GM19328 (cell line): ENCODE measurements around the gene ADD2.
"Not testable (repeated sequence)": the region's sequence is repeated elsewhere in the genome, so short reads cannot be mapped to it uniquely, and the experiment has no call there.

Source experiments
- ATAC-seq: cut with Tn5 transposase; IDR thresholded peaks from one replicate; pipeline ENCODE4 v1.9.1; 2021; ENCODE audit warnings: mild to moderate bottlenecking, moderate library complexity; ENCODE audit not compliant: unreplicated experiment

Gene ADD2

DNA sequence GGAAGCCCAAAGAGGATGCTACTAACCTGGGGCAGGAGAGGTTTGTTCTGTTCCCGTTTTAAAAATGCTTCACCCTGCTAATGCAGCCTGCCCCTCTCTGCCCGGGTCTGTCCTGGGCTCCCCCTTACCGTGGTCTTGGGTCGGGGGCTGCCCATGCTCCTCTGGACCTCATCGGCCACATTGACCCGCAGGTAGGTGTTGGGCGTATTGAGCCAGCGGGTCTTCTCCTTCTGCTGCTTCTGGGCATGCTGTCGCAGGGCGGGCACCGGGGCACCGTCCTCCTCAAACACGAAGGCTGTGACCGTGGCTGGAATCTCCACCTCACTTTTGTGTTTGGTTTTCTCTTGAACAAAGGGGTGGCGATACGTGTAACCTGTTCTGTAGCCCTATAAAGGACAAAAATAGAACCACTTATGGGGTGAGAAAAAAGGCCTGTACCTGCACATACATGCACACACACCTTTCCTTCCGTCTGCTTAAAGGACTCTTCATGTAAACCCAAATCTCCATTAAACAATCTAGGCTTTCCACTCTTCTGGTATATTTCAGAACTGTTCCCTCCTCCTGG, 89.3 kb downstream of the ADD2 start:
- ATAC-seq, result no peak

GRCh38 chr2:70676301-70677035, 91.5 kb downstream of the ADD2 start:
- no peak for ATAC-seq

- no peak for ATAC-seq
These were observed 92.1 kb downstream of the ADD2 start for GRCh38 chr2:70675862-70676261.

DNA sequence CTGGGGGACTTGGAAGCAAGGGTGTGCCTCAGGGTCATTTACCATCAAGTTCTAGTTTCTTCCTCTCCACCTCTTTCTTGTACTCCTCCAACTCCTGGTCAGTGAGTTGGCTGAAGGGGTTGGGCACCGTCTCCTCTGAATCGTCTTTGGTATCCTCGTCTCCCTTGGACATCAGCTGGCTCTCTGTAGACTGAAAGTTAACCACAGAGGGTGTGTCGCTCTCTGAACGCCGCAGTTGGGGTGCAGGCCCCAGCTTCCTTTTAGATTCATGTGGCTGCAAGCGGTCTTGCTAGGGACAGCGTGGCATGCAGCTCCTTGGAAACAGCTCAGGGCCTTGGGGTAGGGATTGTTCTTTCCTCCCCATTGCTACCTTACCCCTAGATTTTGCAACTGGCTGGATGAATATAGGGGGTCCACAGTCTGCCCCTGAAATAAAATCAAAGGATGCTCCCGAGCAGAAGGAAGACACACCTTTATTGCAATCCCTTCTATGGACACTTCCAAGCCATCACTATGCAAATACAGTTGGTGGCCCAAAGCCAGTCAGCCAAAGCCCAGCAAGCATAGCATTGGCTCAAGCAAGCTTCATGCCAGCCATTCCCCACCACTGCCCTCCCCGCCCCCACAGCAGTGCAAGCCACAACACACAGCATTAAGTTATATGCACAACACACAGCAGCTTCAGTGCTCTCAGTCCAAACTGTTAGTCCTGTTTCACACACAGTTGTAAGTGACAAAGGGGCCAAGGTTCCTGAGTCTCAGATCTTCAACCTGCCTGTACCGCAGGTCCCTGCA, 93.2 kb downstream of the ADD2 start:
- ATAC-seq, result no peak

DNA sequence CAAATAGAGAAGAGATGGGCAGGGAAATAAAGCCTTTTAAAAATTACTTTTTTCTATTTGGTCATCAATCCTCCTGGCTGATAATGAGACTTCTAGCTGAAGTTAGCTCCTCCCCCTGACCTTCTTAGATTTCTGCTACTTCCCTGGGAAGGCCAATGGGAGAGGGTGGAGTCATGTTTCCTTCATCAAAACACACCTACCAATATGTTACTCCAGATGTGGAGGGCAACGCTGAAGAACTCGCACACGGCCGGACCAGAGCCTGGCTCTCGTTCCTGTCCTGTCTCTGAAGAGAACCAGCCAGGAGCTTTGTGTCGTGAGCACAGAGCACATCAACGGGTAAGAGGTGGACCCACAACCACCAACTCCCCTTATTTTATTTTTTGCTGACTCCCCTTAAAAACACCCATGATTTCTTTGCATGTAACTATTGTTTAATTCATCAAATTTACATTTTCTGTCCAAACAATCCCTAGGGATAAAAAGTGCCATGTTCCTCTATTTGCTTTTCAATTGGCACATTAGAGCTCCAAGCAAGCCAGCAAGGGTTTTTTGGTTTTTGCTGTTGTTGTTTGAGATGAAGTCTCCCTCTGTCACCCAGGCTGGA, 94.9 kb downstream of the ADD2 start:
- no peak for ATAC-seq

- no peak for ATAC-seq
These were observed 96.8 kb downstream of the ADD2 start for GRCh38 chr2:70671092-70671675.

- no peak for ATAC-seq
These were observed 97.4 kb downstream of the ADD2 start for GRCh38 chr2:70670626-70671025.

DNA sequence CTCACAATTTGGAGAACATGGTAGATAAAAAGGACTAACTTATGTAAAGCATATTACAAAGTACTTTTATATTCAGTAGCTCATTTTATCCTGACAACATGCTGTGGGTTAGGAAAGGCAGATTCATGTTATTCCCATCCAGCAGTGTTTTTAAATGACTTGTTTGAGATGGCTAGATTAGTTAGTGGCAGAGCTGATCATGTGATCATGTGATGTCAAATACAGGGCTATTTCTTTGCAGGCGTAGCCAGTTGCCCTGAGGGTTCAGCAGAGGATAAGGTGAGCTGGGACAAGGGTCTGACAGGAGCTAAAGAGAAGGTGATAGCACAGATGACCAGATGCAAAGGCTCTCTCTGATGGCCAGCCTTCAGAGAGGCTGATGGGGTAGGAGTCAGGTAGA, 97.8 kb downstream of the ADD2 start:
- ATAC-seq, result no peak

GRCh38 chr2:70668911-70669310, 99.1 kb downstream of the ADD2 start:
- ATAC-seq, result no peak

DNA sequence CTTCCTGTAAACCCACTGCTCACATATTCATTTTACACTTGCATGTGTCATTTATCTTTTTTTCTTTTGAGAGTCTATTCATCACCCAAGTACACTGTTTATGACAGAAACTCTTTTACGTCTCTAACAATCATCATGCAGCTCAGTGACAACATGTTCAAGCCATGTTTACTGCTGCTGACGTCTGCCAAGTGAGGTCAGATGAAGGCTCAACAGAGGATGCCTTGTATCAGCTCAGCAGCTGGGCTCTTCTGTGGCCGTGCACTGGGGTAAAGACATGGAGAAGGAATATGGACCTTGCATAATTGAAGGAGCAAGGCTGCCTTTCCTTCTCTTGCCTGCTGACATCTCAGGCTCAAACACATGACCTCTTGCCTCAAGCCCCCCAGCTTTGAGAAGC, 99.6 kb downstream of the ADD2 start:
- no peak for ATAC-seq

GRCh38 chr2:70664525-70664924, 103.5 kb downstream of the ADD2 start:
- no peak for ATAC-seq

DNA sequence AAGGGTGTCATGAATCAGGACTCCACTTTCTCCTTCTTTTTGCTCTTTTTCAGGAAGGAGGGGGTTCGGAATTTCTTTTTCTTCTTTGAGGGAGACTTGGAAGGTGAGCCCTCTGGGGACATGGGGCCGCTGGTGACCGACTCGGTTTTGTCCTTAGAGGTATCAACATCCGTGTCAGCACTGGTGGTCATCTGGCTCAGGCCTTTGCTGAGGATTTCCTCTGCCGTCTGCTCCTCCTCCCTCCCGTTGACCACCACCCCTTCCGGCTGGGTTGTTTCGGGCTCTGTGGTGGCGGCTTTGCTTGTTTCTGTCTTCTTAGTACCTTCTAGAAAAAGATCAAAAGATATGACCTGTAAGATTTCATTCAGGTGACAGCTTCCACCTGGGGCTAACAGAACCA, 104.6 kb downstream of the ADD2 start:
- ATAC-seq, result no peak

DNA sequence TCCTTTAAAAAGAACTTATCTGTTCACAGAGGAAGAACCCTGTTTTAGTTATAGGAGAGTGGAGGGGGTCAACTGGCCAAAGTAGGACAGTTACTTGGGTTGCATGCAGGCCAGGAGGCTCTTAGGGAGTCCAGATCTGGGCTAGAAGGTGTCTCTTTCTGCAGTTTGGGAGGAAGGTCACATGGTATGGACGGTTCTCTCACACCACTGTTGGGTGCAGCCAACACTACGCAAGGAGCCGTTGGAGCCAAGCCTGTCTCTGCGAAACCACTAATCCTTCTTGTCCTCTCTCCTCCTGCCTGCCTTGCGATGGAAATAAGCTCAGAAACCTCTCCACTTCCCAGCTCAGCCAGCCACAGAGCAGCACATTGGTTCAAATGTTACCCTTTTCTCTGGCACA, 108.4 kb downstream of the ADD2 start:
- no peak for ATAC-seq

GRCh38 chr2:70658476-70658875, 109.5 kb downstream of the ADD2 start:
- ATAC-seq, result no peak

DNA sequence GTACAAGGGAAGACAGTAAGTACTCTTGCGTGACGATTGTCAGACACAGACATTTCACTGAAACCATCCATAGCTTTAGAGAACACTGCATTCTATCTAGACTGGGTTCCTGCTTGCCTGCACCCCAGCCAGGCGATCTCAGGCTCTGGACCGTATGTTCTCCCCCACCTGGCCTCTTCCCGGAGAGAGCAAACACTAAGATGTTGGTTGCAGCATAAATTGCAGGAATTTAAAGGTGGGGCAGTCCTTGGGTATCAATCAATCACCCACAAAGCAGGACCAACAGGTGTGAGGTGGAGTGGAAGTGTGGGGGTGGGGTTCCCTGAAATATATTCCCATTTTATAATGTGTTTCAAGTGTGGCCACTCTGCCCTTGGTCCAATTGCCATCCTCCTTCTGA, 110.8 kb downstream of the ADD2 start:
- no peak for ATAC-seq

DNA sequence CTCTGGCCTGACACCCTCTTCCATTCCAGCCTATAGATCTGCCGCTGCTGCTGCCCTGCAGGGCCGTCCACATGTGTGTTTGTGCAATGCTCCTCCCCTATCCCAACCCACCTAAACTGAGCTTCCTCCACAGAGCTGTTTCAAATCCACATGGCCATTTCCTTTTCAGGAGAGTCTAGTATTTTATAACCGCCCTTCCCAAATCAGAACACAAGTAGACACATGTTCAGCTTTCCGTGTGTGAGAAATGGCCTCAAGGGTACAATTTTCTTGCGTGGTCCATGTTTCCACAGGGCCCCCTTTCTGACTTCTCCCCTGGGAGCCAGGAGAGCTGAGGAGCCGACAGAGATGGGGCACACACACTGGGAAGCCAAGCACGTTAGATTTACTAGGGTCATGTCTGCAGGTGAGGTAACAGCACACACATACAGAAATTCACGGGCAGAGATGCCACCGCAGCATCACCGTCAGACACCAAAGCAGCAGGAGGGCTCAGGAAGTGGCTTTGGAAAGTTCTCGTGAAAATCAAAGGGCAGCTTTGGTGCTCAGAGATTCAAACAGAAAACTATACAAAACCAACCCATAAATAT, 111.5 kb downstream of the ADD2 start:
- no peak for ATAC-seq

DNA sequence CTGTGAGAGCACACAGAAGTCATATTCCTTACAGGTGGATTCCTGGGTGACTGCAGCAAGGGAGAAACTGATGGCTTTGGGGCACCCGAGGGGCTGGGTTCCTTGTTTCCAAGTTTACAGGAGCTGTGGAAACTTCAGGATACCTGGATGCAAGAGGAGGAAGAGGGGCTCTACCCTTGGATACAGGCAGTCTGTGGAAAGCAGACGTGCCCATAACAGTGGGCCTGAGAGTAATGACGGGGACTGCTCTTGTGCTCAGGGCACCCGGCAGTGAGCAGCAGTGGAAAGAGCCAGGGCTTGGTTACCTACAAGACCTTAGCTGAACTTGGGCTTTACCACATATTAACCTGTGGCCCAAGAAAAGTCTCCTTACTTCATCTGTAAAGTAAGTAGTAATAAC, 112.2 kb downstream of the ADD2 start:
- ATAC-seq, result no peak

- ATAC-seq, result not testable (repeated sequence)
These were observed 112.8 kb downstream of the ADD2 start for GRCh38 chr2:70655211-70655610.

- ATAC-seq, result no peak
These were observed 116.3 kb downstream of the ADD2 start for GRCh38 chr2:70651727-70652126.

- ATAC-seq, result no peak
These were observed 117.0 kb downstream of the ADD2 start for GRCh38 chr2:70651014-70651413.

GRCh38 chr2:70648961-70649360, 119.0 kb downstream of the ADD2 start:
- ATAC-seq, result no peak
